CD14-positive monocyte (primary cell): ENCODE data around the gene PPP1R13B. TPM values are rescaled to one million over a fixed set of nuclear protein-coding genes. Genes with fewer than 3 reads are reported as not detected.

Experiments
- DNase-seq, 3 donors: peaks; one replicate each; pipeline ENCODE4 v3.0.0-alpha.2; 2011 to 2022
- H2AFZ ChIP-seq: 2 replicates; pipeline ENCODE4 v1.6.0; 2012; ENCODE audit warnings: mild to moderate bottlenecking, low read depth, low read length, inconsistent platforms; ENCODE audit not compliant: insufficient read depth, poor library complexity, severe bottlenecking
- H3K27ac ChIP-seq, 2 donors: 1 replicate in 1 of 2; 2 replicates in 1 of 2; pipeline ENCODE4 v1.5.1; 2012 to 2013; ENCODE audit warnings: low read length in 2 of 2, control low read depth in 1 of 2, inconsistent platforms in 1 of 2, low read depth in 1 of 2, mild to moderate bottlenecking in 1 of 2
- H3K27me3 ChIP-seq, 2 donors: one replicate each; pipeline versions ENCODE4 v1.6.0 to v1.6.1; 2011 to 2013; ENCODE audit warnings: low read length in 2 of 2; ENCODE audit not compliant: control insufficient read depth in 2 of 2, insufficient read depth in 2 of 2
- H3K36me3 ChIP-seq, 2 donors: replicated peaks in 1 of 2; 1 replicate in 1 of 2; 2 replicates in 1 of 2; pipeline versions ENCODE4 v1.5.1 to v1.6.1; 2012 to 2013; ENCODE audit warnings: low read length in 2 of 2, control low read depth in 1 of 2, inconsistent platforms in 1 of 2, mild to moderate bottlenecking in 1 of 2; ENCODE audit not compliant: insufficient read depth in 2 of 2, control insufficient read depth in 1 of 2
- H3K4me1 ChIP-seq, 2 donors: 1 replicate in 1 of 2; 2 replicates in 1 of 2; pipeline versions ENCODE4 v1.5.1 to v1.6.1; 2012 to 2013; ENCODE audit warnings: low read length in 2 of 2, control low read depth in 1 of 2, inconsistent platforms in 1 of 2, mild to moderate bottlenecking in 1 of 2, moderate library complexity in 1 of 2; ENCODE audit not compliant: insufficient read depth in 2 of 2, control insufficient read depth in 1 of 2
- H3K4me2 ChIP-seq: replicated peaks from 2 replicates; pipeline ENCODE3; 2012; ENCODE audit warnings: low read length, moderate library complexity, mild to moderate bottlenecking; ENCODE audit not compliant: poor library complexity, severe bottlenecking; ENCODE audit errors: extremely low read depth
- H3K4me3 ChIP-seq, 3 experiments: fragments of 200-600 bp in 1 of 3; sonication (generic) in 1 of 3; replicated peaks in 1 of 3; 1 replicate in 2 of 3; 2 replicates in 1 of 3; pipeline ENCODE4 v1.5.1; 2011 to 2013; ENCODE audit warnings: low read length in 3 of 3, mild to moderate bottlenecking in 3 of 3, control low read depth in 2 of 3, low read depth in 2 of 3, inconsistent platforms in 1 of 3, moderate library complexity in 1 of 3
- H3K79me2 ChIP-seq: 2 replicates; pipeline ENCODE4 v1.6.0; 2012; ENCODE audit warnings: mild to moderate bottlenecking, control low read depth, inconsistent platforms, low read length, moderate library complexity; ENCODE audit not compliant: insufficient read depth
- H3K9ac ChIP-seq: 2 replicates; pipeline ENCODE4 v1.6.0; 2017; ENCODE audit warnings: low read length, mild to moderate bottlenecking; ENCODE audit not compliant: insufficient read depth, poor library complexity, severe bottlenecking
- H3K9me3 ChIP-seq, 2 donors: replicated peaks in 1 of 2; 1 replicate in 1 of 2; 2 replicates in 1 of 2; pipeline versions ENCODE4 v1.5.1 to v1.6.1; 2012 to 2013; ENCODE audit warnings: low read length in 2 of 2, control low read depth in 1 of 2; ENCODE audit not compliant: control insufficient read depth in 1 of 2, insufficient read depth in 1 of 2
- H4K20me1 ChIP-seq: 2 replicates; pipeline ENCODE4 v1.6.0; 2012; ENCODE audit warnings: mild to moderate bottlenecking, low read length, control low read depth, moderate library complexity; ENCODE audit not compliant: insufficient read depth
- H3K27ac Mint-ChIP-seq, 7 donors: one replicate each; pipeline ENCODE4 v1.8.0; 2020; ENCODE audit warnings: mild to moderate bottlenecking in 7 of 7, mixed read lengths in 7 of 7, moderate library complexity in 6 of 7, inconsistent platforms in 2 of 7
- H3K27me3 Mint-ChIP-seq, 3 donors: one replicate each; pipeline ENCODE4 v1.8.0; 2021 to 2022; ENCODE audit warnings: low read depth in 3 of 3, mild to moderate bottlenecking in 3 of 3, mixed read lengths in 3 of 3, moderate library complexity in 3 of 3, inconsistent platforms in 1 of 3
- H3K36me3 Mint-ChIP-seq, 2 donors: one replicate each; pipeline ENCODE4 v1.8.0; 2020; ENCODE audit warnings: mixed read lengths in 2 of 2, inconsistent platforms in 1 of 2, mild to moderate bottlenecking in 1 of 2
- H3K4me1 Mint-ChIP-seq: one replicate; pipeline ENCODE4 v1.8.0; 2020; ENCODE audit warnings: mild to moderate bottlenecking, mixed read lengths
- H3K4me3 Mint-ChIP-seq, 2 donors: one replicate each; pipeline ENCODE4 v1.8.0; 2020; ENCODE audit warnings: mild to moderate bottlenecking in 2 of 2, mixed read lengths in 2 of 2, moderate library complexity in 1 of 2
- H3K9me3 Mint-ChIP-seq, 7 donors: one replicate each; pipeline ENCODE4 v1.8.0; 2020 to 2022; ENCODE audit warnings: mixed read lengths in 7 of 7, mild to moderate bottlenecking in 6 of 7, moderate library complexity in 6 of 7, inconsistent platforms in 2 of 7
- WGBS: methylation state at CpG from one replicate; pipeline ENCODE4 v1.1.5; 2013; ENCODE audit warnings: missing lambda C conversion rate; ENCODE audit not compliant: insufficient coverage; 5-methylcytosine and 5-hydroxymethylcytosine counted together
- intact Hi-C, 2 donors: fragments of 100-400 bp; cut with micrococcal nuclease; formaldehyde crosslinking; loops; one replicate each; pipeline versions ENCODE4 v1.15.0 to v1.15.1; 2023
- polyA plus RNA-seq, 3 donors: library from polyadenylated mRNA; depleted of rRNA in 1 of 3; unstranded in 2 of 3; stranded (reverse) in 1 of 3; fragments of 300-500 nt in 2 of 3; fragments of >200 nt in 1 of 3; fragmentation: Illumina TruSeq in 2 of 3; gene quantifications; 1 replicate in 2 of 3; 2 replicates in 1 of 3; pipeline ENCODE4 v1.2.3, GENCODE V29; 2012 to 2021
- TF ChIP-seq, protein P1 (sequence below): fragments of 200-600 bp; IDR thresholded peaks from one replicate; pipeline ENCODE4 v1.8.0; 2022; ENCODE audit warnings: antibody characterized with exemption, mild to moderate bottlenecking

Gene PPP1R13B
- polyA plus RNA-seq, 3 donors: 0.48 to 1.1 (median 0.99) TPM

DNA sequence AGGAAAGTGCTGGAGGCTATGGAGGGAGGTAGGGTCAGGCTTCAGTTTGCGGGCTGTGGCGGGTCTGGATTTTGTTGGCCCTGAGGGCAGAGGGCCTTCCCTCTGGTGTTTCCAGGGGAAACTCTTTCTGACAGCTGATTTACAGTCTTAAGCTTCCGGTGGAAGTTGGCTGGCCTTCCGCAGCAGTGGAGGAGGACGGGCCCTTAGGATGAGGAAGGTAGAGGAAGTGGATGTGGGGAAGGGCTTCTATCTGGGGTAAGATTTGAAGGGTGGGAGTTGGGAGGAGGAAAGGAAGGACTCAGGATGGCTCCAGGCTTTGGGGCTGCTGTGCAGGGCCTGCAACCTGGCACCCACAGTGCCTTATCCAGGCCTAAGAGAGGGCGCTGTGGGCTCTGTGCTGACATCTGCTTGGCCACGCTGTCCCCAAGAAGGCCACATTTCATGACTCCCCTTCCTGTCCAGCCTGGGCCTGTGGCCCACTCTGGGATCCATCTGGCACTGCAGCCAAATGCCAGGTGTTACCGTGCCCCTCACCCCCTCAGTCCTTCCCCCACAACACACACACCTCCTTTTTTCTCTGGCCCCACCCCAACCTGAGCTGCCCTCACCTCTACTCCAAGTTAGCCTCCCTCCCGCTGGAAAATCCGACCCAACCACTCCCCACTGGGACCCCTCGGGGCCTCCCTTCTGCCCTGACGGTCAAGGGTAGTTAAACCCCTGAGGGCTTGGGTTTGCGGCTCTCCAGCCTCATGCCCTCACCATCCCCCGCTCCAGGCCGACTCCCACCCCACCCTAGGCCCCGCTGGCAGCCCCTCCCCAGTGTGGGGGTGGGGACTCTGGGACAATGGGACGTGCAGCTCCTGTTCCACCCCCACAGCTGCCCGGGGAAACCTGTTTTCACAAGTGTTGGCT lies 7.7 kb upstream of the PPP1R13B start:
- TF ChIP-seq, protein P1, sequence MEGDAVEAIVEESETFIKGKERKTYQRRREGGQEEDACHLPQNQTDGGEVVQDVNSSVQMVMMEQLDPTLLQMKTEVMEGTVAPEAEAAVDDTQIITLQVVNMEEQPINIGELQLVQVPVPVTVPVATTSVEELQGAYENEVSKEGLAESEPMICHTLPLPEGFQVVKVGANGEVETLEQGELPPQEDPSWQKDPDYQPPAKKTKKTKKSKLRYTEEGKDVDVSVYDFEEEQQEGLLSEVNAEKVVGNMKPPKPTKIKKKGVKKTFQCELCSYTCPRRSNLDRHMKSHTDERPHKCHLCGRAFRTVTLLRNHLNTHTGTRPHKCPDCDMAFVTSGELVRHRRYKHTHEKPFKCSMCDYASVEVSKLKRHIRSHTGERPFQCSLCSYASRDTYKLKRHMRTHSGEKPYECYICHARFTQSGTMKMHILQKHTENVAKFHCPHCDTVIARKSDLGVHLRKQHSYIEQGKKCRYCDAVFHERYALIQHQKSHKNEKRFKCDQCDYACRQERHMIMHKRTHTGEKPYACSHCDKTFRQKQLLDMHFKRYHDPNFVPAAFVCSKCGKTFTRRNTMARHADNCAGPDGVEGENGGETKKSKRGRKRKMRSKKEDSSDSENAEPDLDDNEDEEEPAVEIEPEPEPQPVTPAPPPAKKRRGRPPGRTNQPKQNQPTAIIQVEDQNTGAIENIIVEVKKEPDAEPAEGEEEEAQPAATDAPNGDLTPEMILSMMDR: no peak
- H3K4me3 ChIP-seq: no peak overlapping the region
- H4K20me1 ChIP-seq: no peaks in the 10 kb centered on the region
- peaks cover 20 to 25% (median 21%) of the 10 kb centered on the region in 3 donors for H3K27me3 Mint-ChIP-seq
- no peaks in the 10 kb centered on the region for H3K9me3 ChIP-seq
- H3K27me3 ChIP-seq: no peaks in the 10 kb centered on the region
- peaks cover 4% of the 10 kb centered on the region for H3K4me1 Mint-ChIP-seq
- no peaks in the 10 kb centered on the region for H3K4me1 ChIP-seq
- DNase-seq: no peak
- no peak overlapping the region for H3K4me2 ChIP-seq
- no peaks in the 10 kb centered on the region for H3K36me3 ChIP-seq
- H3K9me3 Mint-ChIP-seq: peaks cover 0 to 1% (median 0%) of the 10 kb centered on the region in 7 donors
- no peak overlapping the region for H3K27ac ChIP-seq
- no peaks in the 10 kb centered on the region for H3K79me2 ChIP-seq
- WGBS: 33% methylated on average over 11 of the region's 18 CpGs
- intact Hi-C loops: no loop called here
- no peak overlapping the region for H2AFZ ChIP-seq
- no peak overlapping the region for H3K4me3 Mint-ChIP-seq
- no peak overlapping the region for H3K9ac ChIP-seq
- peak overlapping the region in 2 of 7 donors; percentile 20 to 87 for H3K27ac Mint-ChIP-seq
- H3K36me3 Mint-ChIP-seq: no peaks in the 10 kb centered on the region

DNA sequence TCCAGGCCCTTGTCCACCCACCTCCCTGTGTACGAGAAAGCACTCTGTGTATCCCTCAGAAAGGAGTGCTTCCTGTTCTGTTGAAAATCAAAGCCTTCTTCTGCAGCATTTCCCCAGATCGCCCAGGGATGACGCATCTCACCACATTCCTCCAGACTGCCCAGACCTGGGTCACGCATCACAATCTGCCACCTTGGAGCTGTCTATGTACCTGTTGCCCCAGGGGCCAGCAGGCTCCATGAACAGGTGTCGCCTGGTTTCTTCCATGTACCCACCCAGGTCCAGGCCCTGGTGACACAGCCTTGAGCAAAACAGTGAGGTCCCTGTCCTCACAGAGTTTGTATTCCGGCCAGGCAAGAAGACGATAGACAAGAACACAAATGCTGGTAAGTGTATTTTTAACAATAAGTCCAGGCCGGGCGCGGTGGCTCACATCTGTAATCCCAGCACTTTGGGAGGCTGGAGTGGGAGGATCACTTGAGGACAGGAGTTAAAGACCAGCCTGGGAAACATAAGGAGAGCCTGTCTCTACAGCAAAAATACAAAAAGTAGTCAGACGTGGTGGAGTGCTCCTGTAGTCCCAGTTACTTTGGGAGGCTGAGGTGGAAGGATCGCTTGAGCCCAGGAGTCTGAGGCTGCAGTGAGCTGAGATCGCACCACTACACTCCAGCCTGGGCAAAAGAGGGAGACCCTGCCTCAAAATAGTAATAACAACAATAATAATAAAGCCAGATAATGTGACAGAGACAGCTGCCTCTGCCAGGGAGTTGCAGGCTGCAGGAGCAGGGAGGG lies 6.8 kb upstream of the PPP1R13B start:
- peaks cover 0 to 6% of the 10 kb centered on the region in 2 donors for H3K27me3 ChIP-seq
- no peak overlapping the region for H3K4me3 ChIP-seq
- H3K9me3 ChIP-seq: no peaks in the 10 kb centered on the region
- no peak overlapping the region for H3K9ac ChIP-seq
- H3K27ac ChIP-seq: no peak overlapping the region
- peaks cover 0 to 2% (median 0%) of the 10 kb centered on the region in 7 donors for H3K9me3 Mint-ChIP-seq
- no peak overlapping the region for H3K4me3 Mint-ChIP-seq
- no peaks in the 10 kb centered on the region for H3K36me3 ChIP-seq
- H3K4me1 ChIP-seq: no peaks in the 10 kb centered on the region
- intact Hi-C loops: no loop called here
- peaks cover 4% of the 10 kb centered on the region for H3K4me1 Mint-ChIP-seq
- DNase-seq: no peak
- H3K79me2 ChIP-seq: no peaks in the 10 kb centered on the region
- peak overlapping the region in 1 of 7 donors; percentile 87 for H3K27ac Mint-ChIP-seq
- peaks cover 25 to 27% (median 27%) of the 10 kb centered on the region in 3 donors for H3K27me3 Mint-ChIP-seq
- no peak overlapping the region for H2AFZ ChIP-seq
- H4K20me1 ChIP-seq: no peaks in the 10 kb centered on the region
- TF ChIP-seq, protein P1: no peak
- no peak overlapping the region for H3K4me2 ChIP-seq
- WGBS: 92% methylated on average over 10 of the region's 13 CpGs
- no peaks in the 10 kb centered on the region for H3K36me3 Mint-ChIP-seq
